Stimulated activated naive CD8-positive, alpha-beta T cell treated with anti-CD3 and anti-CD28 coated beads, Interleukin-15, Interleukin-2, amounts not matched to agents 100 U/mL and 50 U/mL, for 24 hours (primary cell): ENCODE data around the gene CTSW.

Experiments used
- ATAC-seq: fragments of 150-1000 bp; cut with Tn5 transposase; one replicate; pipeline ENCODE4 v1.10.0; 2021
- DNase-seq: peaks from one replicate; pipeline ENCODE4 v3.0.0; 2021

Gene CTSW

DNA sequence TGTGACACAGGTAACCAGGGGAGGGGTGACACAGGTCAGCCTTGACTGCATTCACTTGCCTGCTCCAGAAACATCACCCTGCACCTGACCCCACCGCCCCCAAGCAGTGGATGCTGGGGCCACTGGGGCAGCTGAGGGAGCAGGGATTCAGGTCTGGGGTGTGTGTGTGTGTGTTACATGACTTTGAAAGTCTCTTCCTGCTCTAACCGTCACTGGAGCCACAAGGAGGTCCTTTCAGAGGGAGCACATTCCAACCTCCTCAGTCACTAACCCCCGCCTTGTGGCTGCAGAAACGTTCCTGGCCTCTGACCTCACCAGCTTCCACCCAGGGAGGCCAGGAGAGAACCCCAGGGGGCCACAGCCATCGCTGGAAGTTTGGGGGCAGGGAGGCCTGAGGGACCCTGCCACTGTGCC, 23.4 kb downstream of the CTSW start:
- DNase-seq (no peak), ATAC-seq (no peak)

DNA sequence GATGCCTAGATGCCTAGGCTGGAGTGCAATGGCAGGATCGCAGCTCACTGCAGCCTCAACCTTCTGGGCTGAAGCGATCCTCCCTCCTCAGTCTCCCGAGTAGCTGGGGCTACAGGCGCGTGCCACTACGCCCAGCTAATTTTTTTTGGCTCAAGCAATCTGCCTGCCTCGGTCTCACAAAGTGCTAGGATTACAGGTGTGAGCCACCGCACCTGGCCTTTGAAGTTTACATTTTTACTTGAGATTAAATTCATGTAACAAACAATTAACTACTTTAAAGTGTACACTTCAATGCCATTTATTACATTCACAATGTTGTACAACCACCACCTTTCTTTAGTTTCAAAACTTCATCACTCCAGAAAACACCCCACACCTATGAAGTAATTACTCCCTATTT, 24.1 kb downstream of the CTSW start:
- no peak for DNase-seq
- no peak for ATAC-seq

DNA sequence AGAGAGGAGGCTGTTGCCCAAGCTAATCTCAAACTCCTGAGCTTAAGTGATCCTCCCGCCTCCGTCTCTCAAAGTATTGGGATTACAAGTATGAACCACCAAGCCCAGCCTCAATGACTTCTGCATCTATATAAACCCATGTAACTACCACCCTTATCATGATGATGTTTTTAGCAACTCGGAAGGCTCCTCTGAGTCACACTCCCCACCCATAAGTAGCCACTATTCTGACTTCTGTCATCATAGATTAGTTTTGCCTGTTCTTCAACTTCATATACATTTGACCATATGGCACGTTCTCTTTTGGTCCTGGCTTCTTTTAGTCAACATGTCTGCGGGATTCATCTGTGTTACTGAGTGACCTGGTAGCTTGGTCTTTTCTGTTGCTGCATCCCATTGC, 27.0 kb downstream of the CTSW start:
- DNase-seq = no peak
- ATAC-seq = no peak

DNA sequence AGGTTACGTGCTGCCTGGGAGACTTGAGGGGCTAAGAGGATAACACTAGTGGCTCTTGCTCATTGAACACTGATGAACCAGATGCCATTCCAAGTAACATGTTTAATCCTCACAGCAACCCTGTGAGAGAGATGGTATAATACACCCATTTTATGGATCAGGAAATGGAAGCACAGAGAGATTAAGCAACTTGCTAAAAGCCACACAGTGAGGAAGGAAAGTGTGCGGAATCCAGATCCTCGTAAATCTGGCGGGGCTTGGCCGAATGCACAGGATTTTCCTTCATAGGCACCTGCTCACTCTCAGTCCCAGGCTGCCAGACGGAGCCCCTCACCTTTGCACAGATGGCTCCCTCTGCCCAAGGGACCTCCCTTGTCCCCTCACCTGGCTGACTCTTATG, 28.2 kb downstream of the CTSW start:
- DNase-seq = no peak
- no peak for ATAC-seq

DNA sequence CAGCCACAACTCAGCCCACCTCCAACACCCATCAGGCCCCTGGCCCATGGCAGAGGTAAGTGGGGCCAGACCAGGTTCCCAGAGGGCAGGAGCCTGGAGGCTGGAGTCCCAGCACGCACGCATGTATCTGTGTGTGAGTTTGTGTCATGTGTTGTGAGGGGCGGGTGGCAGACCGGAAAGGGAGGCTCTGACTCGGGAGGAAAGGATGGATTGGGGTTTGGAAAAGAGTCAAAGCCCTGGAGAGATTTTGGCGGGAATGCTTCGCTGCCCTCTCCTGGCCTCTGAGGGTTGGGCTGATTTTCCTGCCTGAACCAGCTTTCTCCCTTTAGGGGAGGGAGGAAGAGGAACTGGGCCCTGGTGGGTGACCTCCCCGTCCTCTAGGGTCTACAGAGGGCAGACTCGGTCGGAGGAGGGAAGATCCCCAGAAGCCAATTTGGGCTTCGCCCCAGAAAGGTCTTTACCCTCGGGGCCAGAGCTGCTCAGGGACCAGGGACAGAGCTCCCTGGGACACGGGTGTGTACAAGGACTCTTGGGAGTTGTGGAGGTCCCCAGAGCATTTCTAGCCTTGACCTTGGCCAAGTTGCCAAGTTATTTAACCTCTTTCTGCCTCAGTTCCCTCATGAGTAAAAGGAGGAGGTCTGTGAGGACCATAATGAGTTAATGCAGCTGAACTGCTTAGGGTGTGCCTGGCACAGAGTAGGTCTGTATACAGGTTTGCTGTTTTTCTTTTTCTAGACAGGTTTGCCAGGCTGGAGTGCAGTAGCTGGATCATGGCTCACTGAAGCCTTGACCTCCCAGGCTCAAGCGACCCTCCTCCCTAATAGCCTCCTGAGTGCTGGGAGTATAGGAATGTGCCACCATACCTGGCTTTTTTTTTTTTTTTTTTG, 32.3 kb downstream of the CTSW start:
- DNase-seq (no peak), ATAC-seq (no peak)

DNA sequence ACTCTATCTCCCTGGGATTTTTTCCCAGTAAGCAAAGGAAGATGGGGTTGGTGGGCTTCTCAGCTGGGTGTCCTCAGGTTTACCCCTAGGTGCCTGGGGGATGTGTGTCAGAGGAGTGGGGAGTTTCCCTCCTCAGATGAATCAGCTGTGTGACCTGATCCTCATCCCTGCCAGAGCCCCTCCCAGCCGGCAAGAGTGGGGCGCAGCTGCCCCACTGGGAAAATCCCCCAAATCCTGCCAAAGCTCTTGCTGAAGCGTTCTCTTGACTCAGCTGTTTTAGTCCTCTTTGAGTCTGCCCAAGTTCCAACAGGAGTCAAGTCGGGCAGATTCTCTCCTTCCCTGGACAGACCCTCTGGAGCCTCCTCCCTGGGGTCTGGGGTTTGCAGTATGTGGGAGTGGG, 33.2 kb downstream of the CTSW start:
- DNase-seq (no peak), ATAC-seq (peak; percentile 38)

DNA sequence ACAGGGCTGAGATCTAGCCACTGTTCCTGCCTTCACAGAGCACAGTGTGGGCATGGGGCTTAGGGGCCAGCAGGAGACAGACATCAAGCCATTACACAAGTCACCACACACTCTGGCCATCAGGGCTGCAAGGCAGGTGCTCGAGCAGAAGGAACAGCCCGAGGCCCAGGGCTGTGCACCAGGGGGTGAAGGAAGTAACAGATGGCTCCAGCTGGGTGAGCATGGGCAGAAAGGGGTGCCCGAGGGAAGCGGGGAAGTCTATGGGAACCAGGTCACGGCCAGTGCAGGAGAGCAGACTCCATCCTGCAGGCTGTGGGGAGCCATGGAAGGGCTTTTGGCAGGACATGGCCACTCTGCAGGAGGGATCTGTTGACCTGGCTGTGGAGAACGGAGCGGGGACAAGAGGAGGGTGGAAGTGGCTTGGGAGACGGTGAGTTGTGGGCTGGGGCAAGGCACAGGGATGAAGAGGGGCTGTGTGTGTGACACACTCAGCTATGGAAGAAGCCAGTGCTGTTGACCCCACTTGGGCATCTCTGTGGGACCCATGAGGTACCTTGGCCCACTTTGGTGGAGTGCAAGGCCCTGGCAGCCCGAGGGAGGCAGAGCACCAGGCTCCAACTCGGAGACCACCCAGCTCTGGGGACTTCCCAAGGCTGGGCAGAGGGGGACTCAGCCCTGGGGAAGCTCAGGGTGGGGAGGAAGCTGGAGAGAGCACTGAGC, 35.6 kb downstream of the CTSW start:
- ATAC-seq (no peak), DNase-seq (no peak)

DNA sequence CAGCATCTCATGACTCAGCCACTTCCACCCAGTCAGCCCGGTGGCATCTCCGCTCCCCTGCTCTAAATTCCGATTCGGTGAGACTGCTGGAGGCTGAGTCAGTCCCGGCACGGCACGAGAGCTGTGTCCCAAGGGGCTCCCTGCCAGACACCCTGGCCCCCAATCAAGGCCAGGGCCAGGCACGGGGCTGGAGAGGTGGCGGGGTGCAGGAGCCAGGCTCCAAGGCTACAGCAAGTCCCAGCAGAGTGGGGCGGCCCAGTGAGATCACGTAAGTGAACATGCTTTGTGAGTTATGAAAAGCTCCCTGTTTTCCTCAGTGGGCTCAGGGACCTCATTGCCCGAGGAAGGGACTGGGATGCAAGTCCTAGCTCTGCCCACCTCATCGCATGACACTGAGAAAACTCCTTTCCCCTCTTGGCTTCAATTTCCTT, 36.2 kb downstream of the CTSW start:
- DNase-seq (no peak), ATAC-seq (no peak)

DNA sequence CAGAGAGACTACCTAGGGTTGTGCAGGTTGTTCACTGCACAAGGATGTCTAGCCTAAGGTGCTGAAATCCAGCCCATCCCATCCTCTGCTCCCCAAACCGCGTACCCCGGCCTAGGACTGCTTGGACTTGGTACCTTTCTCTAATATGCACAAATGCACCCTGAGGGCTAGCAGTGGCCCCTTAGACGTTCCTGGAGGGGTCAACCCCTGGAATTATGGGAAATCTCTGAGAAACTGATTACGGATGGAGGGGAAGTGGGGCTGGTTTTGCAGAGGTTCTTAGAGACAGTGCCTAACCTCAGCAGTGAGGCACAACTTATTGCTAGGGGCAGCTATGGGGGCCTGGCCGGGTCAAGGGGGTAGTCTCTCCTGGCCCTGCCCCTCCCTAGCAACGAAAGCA, 36.8 kb downstream of the CTSW start:
- ATAC-seq (no peak), DNase-seq (no peak)

DNA sequence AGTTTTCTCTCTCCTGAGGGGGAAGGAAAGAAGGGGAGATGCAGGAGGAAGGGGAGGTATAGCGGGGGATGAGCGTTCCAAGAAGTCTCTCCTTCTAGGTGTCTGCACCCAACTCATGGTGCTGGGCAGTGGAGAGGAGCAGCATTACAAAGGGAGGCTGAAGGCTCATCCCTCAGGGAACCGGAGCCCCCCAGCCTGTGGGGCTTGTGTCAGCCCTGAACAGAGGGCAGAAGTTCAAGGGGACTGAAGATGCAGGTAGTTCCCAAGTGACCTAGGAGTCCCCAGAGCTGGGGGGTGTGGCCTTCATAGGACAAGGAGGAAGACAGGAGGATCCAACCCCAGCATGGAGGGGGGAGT, 37.4 kb downstream of the CTSW start:
- DNase-seq = no peak
- no peak for ATAC-seq

DNA sequence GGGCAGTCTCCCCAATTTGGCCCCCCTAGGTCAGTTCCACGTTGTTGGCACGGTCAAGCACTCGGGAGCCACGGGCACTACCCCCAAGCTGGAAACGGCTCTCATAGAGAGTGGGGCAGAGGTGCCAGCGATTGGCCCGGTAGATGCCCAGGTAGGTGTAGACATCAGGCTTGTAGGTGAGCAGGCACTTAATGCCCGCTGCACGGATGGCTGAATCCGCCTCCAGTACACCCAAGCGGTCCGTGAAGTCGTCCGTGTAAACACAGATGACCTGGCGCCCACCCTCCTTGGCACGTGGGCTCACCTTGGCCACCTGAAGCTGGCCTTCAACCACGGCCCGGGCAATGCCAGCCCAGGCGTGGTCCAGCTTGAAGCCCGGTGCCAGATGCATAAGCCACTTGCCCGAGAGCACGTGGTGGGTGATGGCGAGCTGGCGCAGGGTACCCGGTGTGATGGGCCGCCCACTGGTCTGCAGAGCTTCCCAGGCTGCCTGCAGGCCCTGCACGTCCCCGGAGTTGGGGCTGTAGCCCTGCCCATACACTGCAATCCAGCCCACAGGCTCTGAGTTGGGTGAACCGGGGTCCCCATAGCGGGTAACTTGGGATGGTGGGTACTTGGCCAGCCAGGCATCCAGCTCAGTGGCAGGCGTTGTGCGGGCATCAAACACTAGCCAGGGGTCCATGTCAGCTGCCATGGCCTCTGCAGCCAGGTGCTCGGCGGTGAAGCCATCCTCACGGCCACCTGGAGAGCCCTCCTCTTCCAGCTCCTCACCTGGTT, 38.0 kb downstream of the CTSW start:
- DNase-seq (no peak), ATAC-seq (no peak)

DNA sequence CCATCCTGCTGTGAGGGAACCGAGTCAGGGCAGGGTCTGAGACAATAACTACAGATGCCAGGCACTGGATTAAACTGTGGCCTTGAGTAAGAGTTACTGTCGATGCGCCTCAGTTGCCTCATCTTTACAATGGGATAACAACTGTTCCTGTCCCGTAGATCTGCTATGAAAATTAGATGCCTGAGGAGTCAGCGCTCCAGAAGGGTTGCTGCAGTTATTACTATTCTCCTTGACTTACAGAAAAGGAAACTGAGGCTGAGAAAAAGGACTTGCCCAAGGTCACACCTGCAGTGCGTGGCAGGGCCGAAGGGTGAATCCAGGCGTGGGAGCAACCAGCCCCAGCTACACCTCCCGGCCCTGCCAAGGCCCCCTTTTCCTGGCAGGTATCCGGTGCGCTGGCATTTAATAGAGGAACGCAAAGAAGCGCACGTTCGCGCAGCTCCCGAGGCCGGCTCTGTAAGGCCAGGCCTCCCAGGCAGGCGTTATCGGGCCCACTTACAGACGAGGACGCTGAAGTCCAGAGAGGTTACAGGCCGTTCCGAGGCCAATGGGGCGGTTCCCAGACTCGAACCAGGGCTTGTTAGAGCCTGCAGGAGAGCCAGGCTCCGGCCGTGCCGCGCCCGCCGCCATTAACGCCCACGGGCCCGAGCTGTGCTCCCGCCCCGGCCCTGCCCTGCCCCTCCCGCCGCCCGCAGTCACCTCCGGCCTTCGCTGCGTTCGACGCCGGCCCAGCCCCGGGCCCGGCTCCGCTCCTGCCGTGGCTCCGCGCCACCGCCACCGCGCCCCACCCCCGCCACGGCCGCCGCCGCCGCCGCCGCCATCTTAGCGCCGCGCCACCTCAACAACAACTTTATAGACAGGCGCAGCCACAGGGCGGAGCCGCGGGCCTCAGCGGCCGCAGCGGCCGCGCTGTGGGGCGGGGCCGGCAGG, 38.8 kb downstream of the CTSW start, which contains the start of gene C11orf68:
Gene C11orf68 (minus strand): TSS at position 852 of the 930 bp plus-strand sequence. CDS start 31 bp downstream, at position 821.
- DNase-seq (no peak), ATAC-seq (peak; percentile 72)

DNA sequence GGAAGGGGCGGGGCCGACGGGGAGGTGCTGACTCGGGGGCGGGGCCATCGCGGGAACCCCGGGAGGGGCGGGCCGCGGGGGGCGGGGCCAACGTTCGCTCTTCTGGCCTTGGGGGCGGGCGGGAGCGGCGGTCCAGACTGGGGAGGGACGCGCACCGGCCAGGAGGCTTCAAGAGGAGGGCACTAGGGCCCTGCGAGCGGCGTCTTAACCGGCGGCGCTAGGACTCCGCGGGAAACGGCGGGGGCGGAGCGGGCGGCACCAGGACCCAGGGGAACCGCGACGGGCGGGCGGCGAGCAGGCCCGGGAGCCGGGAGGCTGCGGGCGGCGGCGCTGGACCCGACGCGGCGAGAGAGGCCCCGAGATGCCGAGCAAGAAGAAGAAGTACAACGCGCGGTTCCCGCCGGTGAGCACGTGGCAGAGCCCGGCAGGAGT, 39.5 kb downstream of the CTSW start, which contains the start of gene DRAP1:
Gene DRAP1 (plus strand): TSS at position 286 of the 432 bp plus-strand sequence. CDS start 76 bp downstream, at position 362.
- ATAC-seq (peak; percentile 94), DNase-seq (peak; percentile 100)

DNA sequence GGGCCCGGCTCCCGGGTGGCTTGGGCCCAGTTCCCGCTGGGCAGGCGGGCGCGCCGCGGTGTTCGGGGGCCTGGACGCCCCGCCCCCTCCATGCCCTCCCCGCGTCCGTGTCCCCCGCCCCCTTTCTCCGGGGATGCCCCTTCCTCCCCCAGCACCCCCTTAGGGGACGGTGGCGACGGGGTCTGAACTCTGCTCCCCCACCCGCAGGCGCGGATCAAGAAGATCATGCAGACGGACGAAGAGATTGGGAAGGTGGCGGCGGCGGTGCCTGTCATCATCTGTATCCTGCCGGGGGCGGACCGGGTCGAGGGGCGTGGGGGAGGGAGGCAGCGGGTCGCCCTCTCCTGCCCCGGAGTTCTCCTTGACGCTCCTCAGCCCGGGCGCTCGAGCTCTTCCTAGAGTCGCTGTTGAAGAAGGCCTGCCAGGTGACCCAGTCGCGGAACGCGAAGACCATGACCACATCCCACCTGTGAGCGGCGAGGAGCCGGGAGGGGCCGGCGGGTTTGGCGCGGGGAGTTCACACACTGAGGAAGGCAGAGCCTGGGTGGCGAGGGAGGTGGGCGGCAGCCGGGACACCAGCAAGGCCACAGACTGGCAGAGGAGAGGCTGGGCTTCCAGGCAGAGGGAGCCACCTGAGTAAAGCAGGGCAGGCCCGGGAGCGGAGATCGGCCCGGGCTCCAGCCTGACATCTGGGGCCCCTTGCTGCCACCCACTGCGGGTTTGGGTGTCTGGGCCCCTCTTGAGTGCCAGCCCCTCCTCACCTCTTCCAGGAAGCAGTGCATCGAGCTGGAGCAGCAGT, 40.1 kb downstream of the CTSW start:
- DNase-seq (peak; percentile 64), ATAC-seq (peak; percentile 45)

DNA sequence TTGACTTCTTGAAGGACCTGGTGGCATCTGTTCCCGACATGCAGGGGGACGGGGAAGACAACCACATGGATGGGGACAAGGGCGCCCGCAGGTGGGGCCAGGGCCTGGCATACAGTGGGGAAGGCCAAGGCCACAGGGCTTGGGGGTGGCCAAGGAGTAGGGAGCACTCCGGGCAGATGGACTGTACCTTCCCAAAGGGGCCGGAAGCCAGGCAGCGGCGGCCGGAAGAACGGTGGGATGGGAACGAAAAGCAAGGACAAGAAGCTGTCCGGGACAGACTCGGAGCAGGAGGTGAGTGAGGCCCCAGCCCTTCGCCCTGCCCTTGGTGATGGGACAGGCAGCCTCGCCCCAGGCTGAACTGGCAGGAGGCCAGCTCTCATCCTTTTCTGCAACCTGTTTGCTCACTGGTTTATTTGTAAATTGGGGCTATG, 40.8 kb downstream of the CTSW start:
- ATAC-seq (no peak), DNase-seq (no peak)

DNA sequence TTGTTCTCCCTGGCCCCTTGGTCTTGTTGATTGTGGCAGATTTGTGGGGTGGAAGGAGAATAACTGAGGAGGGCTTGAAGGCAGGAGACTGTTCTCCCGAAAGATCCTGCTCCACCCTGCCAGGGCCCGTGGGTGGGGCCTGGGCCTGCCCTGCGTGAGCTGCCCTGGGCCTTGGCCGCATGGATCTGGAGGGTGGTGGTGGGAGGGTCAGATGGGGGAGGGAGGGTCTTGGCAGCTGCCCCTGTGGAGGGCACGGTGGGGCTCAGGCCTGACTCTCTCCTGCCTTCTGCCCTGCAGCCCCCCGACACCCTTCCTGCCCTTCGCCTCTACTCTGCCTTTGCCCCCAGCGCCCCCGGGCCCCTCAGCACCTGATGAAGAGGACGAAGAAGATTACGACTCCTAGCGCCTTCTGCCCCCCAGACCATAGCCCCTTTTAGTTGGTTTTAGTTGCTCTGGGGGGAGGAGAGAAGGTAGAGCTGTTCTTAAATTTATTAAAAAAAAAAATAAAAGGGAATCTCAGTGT, 41.5 kb downstream of the CTSW start:
- ATAC-seq (no peak), DNase-seq (no peak)

DNA sequence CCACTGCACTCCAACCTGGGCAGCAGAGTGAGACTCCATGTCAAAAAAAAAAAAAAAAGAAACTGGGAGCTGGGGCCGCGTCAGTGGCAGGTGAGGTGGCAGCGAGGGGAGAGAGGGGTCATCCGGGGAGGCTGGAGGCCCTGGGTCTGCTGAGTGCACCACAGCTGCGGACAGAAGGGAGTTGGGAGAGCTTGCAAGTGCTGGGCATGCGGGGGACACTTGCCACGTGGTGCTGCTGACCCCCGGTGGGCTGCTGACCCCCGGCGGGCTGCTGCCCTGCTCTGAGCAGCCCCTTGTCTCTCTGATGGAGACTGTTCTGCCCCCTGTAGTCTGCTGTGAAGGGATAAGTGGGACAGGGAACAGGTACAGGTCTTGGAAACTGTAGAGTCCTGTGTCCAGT, 42.2 kb downstream of the CTSW start:
- ATAC-seq (no peak), DNase-seq (no peak)

DNA sequence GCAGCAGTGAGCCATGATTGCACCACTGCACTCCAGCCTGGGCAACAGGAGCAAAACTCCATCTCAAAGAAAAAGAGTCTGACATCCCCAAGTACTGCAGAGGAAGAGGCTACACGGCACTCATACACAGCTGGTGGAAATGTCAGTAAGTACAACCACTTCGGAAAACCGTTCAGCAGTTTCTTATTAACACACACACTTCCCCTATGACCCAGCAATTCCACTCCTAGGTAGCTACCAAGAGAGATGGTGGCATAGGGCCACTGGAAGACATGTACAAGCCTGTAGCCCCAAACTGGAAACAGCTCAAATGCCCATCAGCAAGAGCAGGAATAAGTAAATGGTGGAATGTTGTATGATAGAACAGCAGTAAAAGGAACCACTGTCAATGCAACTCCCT, 42.9 kb downstream of the CTSW start:
- no peak for DNase-seq
- ATAC-seq = no peak

DNA sequence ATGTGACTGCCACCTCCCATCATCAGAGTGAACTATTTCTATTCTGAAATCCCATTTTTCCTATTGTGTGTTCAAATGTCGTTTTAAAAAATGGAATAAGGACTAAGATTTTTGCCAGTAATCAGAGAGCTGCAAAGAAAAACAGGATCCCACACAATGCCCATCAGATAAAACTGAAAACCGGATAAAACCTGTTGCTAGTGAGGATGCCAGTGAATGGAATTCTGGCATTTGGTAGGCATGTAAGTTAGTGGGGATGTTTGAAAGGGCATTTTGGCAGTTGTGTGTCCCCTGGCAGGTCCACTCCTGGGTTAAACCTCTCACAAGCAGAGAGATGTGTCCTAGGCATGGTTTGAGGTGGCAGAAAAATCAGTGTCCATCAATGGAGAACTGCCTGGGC, 45.8 kb downstream of the CTSW start:
- ATAC-seq (no peak), DNase-seq (no peak)

DNA sequence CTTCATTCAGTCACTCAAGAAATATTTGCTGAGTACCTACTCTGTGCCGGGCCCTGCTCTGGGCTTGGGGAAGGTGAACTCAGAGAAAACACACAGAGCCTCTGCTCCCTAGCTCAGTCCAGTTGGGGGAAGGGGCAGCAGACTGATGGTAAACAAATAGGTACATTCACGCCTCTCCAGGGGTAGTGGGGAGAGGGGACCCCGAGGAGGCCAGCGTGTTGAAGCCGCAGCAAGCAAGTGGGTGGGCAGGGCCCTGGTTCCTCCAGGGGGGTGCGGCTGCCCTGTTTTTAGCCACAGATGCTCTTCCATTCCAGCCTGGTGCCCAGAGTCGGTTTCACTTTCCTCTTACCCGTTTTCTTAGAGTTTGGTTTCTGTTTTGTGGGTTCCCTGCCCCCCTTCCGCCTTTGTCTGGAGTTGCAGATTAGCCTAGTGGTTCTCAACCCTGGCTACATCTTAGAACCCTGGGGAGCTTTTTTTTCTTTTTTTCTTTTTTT, 48.3 kb downstream of the CTSW start:
- ATAC-seq = peak; percentile 81
- DNase-seq = peak; percentile 75
